CD4-positive, CD25-positive, alpha-beta regulatory T cell (primary cell): ENCODE results near the gene NDUFV2. TPM values are rescaled to one million over a fixed set of nuclear protein-coding genes. Genes with fewer than 3 reads are reported as not detected.
A peak's percentile ranks its signal among the peaks of the same experiment; 100 is the strongest.

Experiments used
- ATAC-seq, 2 donors: fragments of 150-1000 bp; cut with Tn5 transposase; one replicate each; pipeline ENCODE4 v1.10.0; 2021; ENCODE audit warnings: low read depth in 2 of 2, moderate number of reproducible peaks in 2 of 2, moderate library complexity in 1 of 2
- DNase-seq, 3 donors: peaks; one replicate each; pipeline versions ENCODE4 v3.0.0 to v3.0.0-alpha.2; 2012 to 2022; ENCODE audit warnings: mixed read lengths in 1 of 3
- H3K27ac ChIP-seq: one replicate; pipeline ENCODE4 v1.7.0; 2013; ENCODE audit warnings: mild to moderate bottlenecking, low read length; ENCODE audit not compliant: insufficient read depth, poor library complexity, severe bottlenecking
- H3K27me3 ChIP-seq: one replicate; pipeline ENCODE4 v1.7.0; 2013; ENCODE audit warnings: low read length; ENCODE audit not compliant: control insufficient read depth, insufficient read depth
- H3K36me3 ChIP-seq: one replicate; pipeline ENCODE4 v1.7.0; 2013; ENCODE audit warnings: mild to moderate bottlenecking, low read length, moderate library complexity; ENCODE audit not compliant: control insufficient read depth, insufficient read depth
- H3K4me1 ChIP-seq: 2 replicates; pipeline ENCODE4 v1.7.0; 2013; ENCODE audit warnings: mild to moderate bottlenecking, low read length; ENCODE audit not compliant: insufficient read depth, control insufficient read depth, poor library complexity, severe bottlenecking
- H3K4me3 ChIP-seq: one replicate; pipeline ENCODE4 v1.7.0; 2013; ENCODE audit warnings: low read depth, mild to moderate bottlenecking, low read length, moderate library complexity
- H3K9me3 ChIP-seq, 2 experiments: 1 replicate in 1 of 2; 2 replicates in 1 of 2; pipeline ENCODE4 v1.7.0; 2013; ENCODE audit warnings: low read length in 2 of 2, mild to moderate bottlenecking in 1 of 2, moderate library complexity in 1 of 2; ENCODE audit not compliant: control insufficient read depth in 2 of 2
- H3K27ac Mint-ChIP-seq, 3 donors: one replicate each; pipeline ENCODE4 v1.8.0; 2020 to 2022; ENCODE audit warnings: mild to moderate bottlenecking in 3 of 3, mixed read lengths in 3 of 3, moderate library complexity in 2 of 3
- H3K27me3 Mint-ChIP-seq: one replicate; pipeline ENCODE4 v1.8.0; 2022; ENCODE audit warnings: mild to moderate bottlenecking, mixed read lengths
- H3K36me3 Mint-ChIP-seq: one replicate; pipeline ENCODE4 v1.8.0; 2020; ENCODE audit warnings: mixed read lengths
- H3K4me1 Mint-ChIP-seq, 4 donors: one replicate each; pipeline ENCODE4 v1.8.0; 2020 to 2022; ENCODE audit warnings: mixed read lengths in 4 of 4, mild to moderate bottlenecking in 1 of 4
- H3K4me3 Mint-ChIP-seq, 4 donors: one replicate each; pipeline ENCODE4 v1.8.0; 2020 to 2022; ENCODE audit warnings: mild to moderate bottlenecking in 4 of 4, mixed read lengths in 4 of 4, moderate library complexity in 3 of 4
- H3K9me3 Mint-ChIP-seq, 7 donors: one replicate each; pipeline ENCODE4 v1.8.0; 2020 to 2022; ENCODE audit warnings: mixed read lengths in 7 of 7, mild to moderate bottlenecking in 3 of 7, moderate library complexity in 2 of 7
- polyA plus RNA-seq, 4 donors: library from polyadenylated mRNA; unstranded; fragments of 300-500 nt; fragmentation: Illumina TruSeq; gene quantifications; one replicate each; pipeline ENCODE4 v1.2.3, GENCODE V29; 2021
- total RNA-seq: library from RNA; stranded (reverse); gene quantifications from one replicate; pipeline ENCODE4 v1.2.3, GENCODE V29; 2022

Gene NDUFV2
- total RNA-seq (207 TPM), polyA plus RNA-seq (100 to 1,000 TPM; 221 to 282 (median 255) TPM)

- Histone ChIP-seq H3K36me3 (no peaks in the 10 kb centered on the region), H3K4me1 (peaks cover 59% of the 10 kb centered on the region), H3K27me3 (no peaks in the 10 kb centered on the region), H3K9me3 (no peaks in the 10 kb centered on the region), H3K4me3 (peak within 1 kb of the TSS; percentile 98), H3K27ac (peak within 1 kb of the TSS; percentile 90)
- DNase-seq (peak; percentile 94 to 98 (median 96)), ATAC-seq (peak; percentile 88 to 93)
- no peaks in the 10 kb centered on the region for H3K27me3 Mint-ChIP-seq
- H3K4me3 Mint-ChIP-seq, result peak within 1 kb of the TSS; percentile 90 to 97 (median 95)
- H3K27ac Mint-ChIP-seq, result peak within 1 kb of the TSS; percentile 92 to 97 (median 94)
- peaks cover 23% of the 10 kb centered on the region for H3K36me3 Mint-ChIP-seq
- H3K9me3 Mint-ChIP-seq, result no peaks in the 10 kb centered on the region
- peaks cover 26 to 61% (median 45%) of the 10 kb centered on the region in 4 donors for H3K4me1 Mint-ChIP-seq
Observed at GRCh38 chr18:9102508-9103375, at the start of gene NDUFV2. Gene NDUFV2, plus strand, starts transcription at chr18:9102699. Its CDS starts 45 bp downstream, at chr18:9102744.

DNA sequence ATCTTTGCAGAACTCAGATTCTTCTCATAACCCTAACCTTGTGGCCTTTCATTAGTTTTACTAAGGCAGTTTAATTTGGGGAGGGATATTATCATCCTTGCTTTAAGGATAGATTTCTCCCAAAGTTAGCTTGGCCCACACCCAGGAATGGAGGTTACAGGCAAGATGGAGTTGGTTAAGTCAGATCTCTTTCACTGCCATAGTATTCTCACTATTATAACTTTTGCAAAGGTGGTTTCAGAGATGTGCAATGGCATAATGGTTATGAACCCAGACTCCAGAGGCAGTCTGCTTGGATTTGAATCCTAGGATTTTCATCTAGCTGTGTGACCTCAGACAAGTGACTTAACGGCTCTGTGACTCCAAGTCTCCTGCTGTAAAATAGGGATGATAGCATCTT lies 48.7 kb upstream of the NDUFV2 start:
- Histone ChIP-seq H3K4me1 (no peaks in the 10 kb centered on the region), H3K27me3 (peaks cover 2% of the 10 kb centered on the region), H3K9me3 (no peaks in the 10 kb centered on the region), H3K36me3 (no peaks in the 10 kb centered on the region), H3K4me3 (no peak overlapping the region), H3K27ac (no peak overlapping the region)
- Mint-ChIP-seq H3K27me3 (no peaks in the 10 kb centered on the region), H3K27ac (no peak overlapping the region), H3K9me3 (peaks cover 0 to 27% (median 5%) of the 10 kb centered on the region in 7 donors), H3K4me3 (no peak overlapping the region), H3K36me3 (peaks cover 6% of the 10 kb centered on the region), H3K4me1 (peaks cover 0 to 4% (median 0%) of the 10 kb centered on the region in 4 donors)
- DNase-seq (no peak), ATAC-seq (no peak)

GRCh38 chr18:9055185-9055584 lies 47.3 kb upstream of the NDUFV2 start:
- no peak for ATAC-seq
- no peak overlapping the region for H3K27ac Mint-ChIP-seq
- Histone ChIP-seq H3K9me3 (no peaks in the 10 kb centered on the region), H3K27me3 (peaks cover 2% of the 10 kb centered on the region), H3K4me1 (no peaks in the 10 kb centered on the region), H3K27ac (no peak overlapping the region), H3K36me3 (no peaks in the 10 kb centered on the region), H3K4me3 (no peak overlapping the region)
- peaks cover 0 to 4% (median 0%) of the 10 kb centered on the region in 4 donors for H3K4me1 Mint-ChIP-seq
- no peak overlapping the region for H3K4me3 Mint-ChIP-seq
- peak in 1 of 3 donors; percentile 27 for DNase-seq
- peaks cover 0 to 18% (median 5%) of the 10 kb centered on the region in 7 donors for H3K9me3 Mint-ChIP-seq
- peaks cover 4% of the 10 kb centered on the region for H3K36me3 Mint-ChIP-seq
- peaks cover 8% of the 10 kb centered on the region for H3K27me3 Mint-ChIP-seq

- ATAC-seq (no peak), DNase-seq (no peak)
- Histone ChIP-seq H3K9me3 (no peaks in the 10 kb centered on the region), H3K4me1 (no peaks in the 10 kb centered on the region), H3K27me3 (peaks cover 2% of the 10 kb centered on the region), H3K4me3 (no peak overlapping the region), H3K36me3 (no peaks in the 10 kb centered on the region), H3K27ac (no peak overlapping the region)
- H3K9me3 Mint-ChIP-seq, result peaks cover 0 to 15% (median 5%) of the 10 kb centered on the region in 7 donors
- H3K27ac Mint-ChIP-seq, result no peak overlapping the region
- H3K4me1 Mint-ChIP-seq, result peaks cover 0 to 4% (median 0%) of the 10 kb centered on the region in 4 donors
- H3K4me3 Mint-ChIP-seq, result no peak overlapping the region
- H3K27me3 Mint-ChIP-seq, result peaks cover 11% of the 10 kb centered on the region
- peaks cover 4% of the 10 kb centered on the region for H3K36me3 Mint-ChIP-seq
Observed at GRCh38 chr18:9055626-9056025, 46.9 kb upstream of the NDUFV2 start.

- H3K4me1 ChIP-seq, result no peaks in the 10 kb centered on the region
- Mint-ChIP-seq H3K4me1 (peaks cover 0 to 4% (median 0%) of the 10 kb centered on the region in 4 donors), H3K4me3 (no peak overlapping the region), H3K27ac (no peak overlapping the region), H3K27me3 (peaks cover 18% of the 10 kb centered on the region), H3K9me3 (peaks cover 0 to 7% (median 1%) of the 10 kb centered on the region in 7 donors), H3K36me3 (peaks cover 6% of the 10 kb centered on the region)
- DNase-seq (no peak), ATAC-seq (no peak)
- no peaks in the 10 kb centered on the region for H3K9me3 ChIP-seq
- no peak overlapping the region for H3K4me3 ChIP-seq
- peaks cover under 1% of the 10 kb centered on the region for H3K27me3 ChIP-seq
- H3K27ac ChIP-seq, result no peak overlapping the region
- no peaks in the 10 kb centered on the region for H3K36me3 ChIP-seq
Observed at GRCh38 chr18:9057646-9058045, 44.9 kb upstream of the NDUFV2 start.

DNA sequence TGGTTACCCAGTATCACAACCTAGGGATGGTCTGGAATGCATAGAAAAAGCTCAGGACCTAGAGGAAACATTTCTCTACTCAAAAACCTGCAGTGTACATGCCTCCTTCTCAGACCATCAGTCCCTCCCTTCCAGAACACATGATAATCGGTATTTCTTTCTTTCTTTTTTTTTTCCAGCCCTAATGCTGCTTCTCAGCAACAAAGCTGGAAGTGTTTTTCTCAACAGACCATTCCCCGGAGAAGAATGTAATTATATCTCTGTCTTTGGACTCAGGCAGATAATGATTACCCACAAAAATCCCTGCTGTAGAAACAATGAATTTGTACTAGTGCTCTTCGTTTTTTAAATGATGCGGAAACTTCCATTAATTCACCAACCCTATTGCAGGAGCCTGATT lies 44.1 kb upstream of the NDUFV2 start:
- Histone ChIP-seq H3K9me3 (no peaks in the 10 kb centered on the region), H3K27me3 (no peaks in the 10 kb centered on the region), H3K4me3 (no peak overlapping the region), H3K36me3 (no peaks in the 10 kb centered on the region), H3K27ac (no peak overlapping the region), H3K4me1 (no peaks in the 10 kb centered on the region)
- H3K4me3 Mint-ChIP-seq, result no peak overlapping the region
- no peak for ATAC-seq
- H3K36me3 Mint-ChIP-seq, result peaks cover 6% of the 10 kb centered on the region
- no peak for DNase-seq
- no peak overlapping the region for H3K27ac Mint-ChIP-seq
- peaks cover 0 to 4% (median 0%) of the 10 kb centered on the region in 7 donors for H3K9me3 Mint-ChIP-seq
- peaks cover 18% of the 10 kb centered on the region for H3K27me3 Mint-ChIP-seq
- peaks cover 0 to 4% (median 0%) of the 10 kb centered on the region in 4 donors for H3K4me1 Mint-ChIP-seq

DNA sequence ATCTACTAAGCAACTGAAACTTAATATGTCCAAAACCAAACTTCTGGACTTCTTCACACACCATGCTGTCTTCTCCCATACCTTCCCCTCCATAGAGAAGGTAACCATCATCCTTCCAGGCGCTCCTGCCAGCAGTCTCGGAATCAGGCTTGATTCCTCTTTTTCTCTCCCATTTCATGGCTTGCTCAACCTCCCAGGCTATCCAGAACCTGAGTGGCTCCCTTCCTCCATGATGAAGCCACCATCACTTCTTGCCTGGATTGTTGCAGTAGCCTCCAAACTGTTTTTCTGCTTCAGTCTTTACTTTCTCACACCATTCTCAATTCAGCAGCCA lies 40.1 kb upstream of the NDUFV2 start:
- ATAC-seq, result no peak
- peaks cover 6% of the 10 kb centered on the region for H3K36me3 Mint-ChIP-seq
- Histone ChIP-seq H3K36me3 (no peaks in the 10 kb centered on the region), H3K9me3 (no peaks in the 10 kb centered on the region), H3K27ac (no peak overlapping the region), H3K4me3 (no peak overlapping the region), H3K27me3 (no peaks in the 10 kb centered on the region), H3K4me1 (no peaks in the 10 kb centered on the region)
- no peak for DNase-seq
- H3K9me3 Mint-ChIP-seq, result peaks cover 0 to 2% (median 0%) of the 10 kb centered on the region in 7 donors
- H3K4me1 Mint-ChIP-seq, result peaks cover 0 to 4% (median 1%) of the 10 kb centered on the region in 4 donors
- H3K4me3 Mint-ChIP-seq, result no peak overlapping the region
- no peak overlapping the region for H3K27ac Mint-ChIP-seq
- peaks cover 18% of the 10 kb centered on the region for H3K27me3 Mint-ChIP-seq
